B cell (primary cell): ENCODE results near the gene AP3M1. TPM values are rescaled to one million over a fixed set of nuclear protein-coding genes. Genes with fewer than 3 reads are reported as not detected.

Experiments used
- ATAC-seq: fragments of 200-7000 bp; cut with Tn5 transposase; one replicate; pipeline ENCODE4 v1.10.0; 2021; ENCODE audit warnings: low read depth, mild to moderate bottlenecking, moderate number of reproducible peaks, moderate library complexity
- CTCF ChIA-PET: fragments of 350-600 bp; sonication (Branson Sonifier 250); formaldehyde crosslinking; loops from one replicate; lab custom pipeline; 2021; ENCODE audit warnings: antibody characterized with exemption, inconsistent platforms; lab: Charles Lee
- POLR2A ChIA-PET: fragments of 350-600 bp; sonication (Branson Sonifier 250); formaldehyde crosslinking; loops from one replicate; lab custom pipeline; 2021; ENCODE audit warnings: antibody characterized with exemption; lab: Charles Lee
- DNase-seq: peaks from one replicate; pipeline ENCODE4 v3.0.0; 2013
- H2AFZ ChIP-seq: 2 replicates; pipeline ENCODE4 v1.6.1; 2012; ENCODE audit warnings: mild to moderate bottlenecking, low read depth, low read length; ENCODE audit not compliant: insufficient read depth, poor library complexity, severe bottlenecking
- H3K27ac ChIP-seq, 2 donors: 1 replicate in 1 of 2; 2 replicates in 1 of 2; pipeline ENCODE4 v1.5.1; 2012 to 2013; ENCODE audit warnings: low read length in 2 of 2, mild to moderate bottlenecking in 2 of 2, moderate library complexity in 1 of 2
- H3K27me3 ChIP-seq, 4 experiments: fragments of 200-600 bp in 1 of 4; sonication (generic) in 1 of 4; replicated peaks in 1 of 4; 1 replicate in 2 of 4; 2 replicates in 2 of 4; pipeline versions ENCODE4 v1.6.1 to v1.7.0; 2013 to 2016; ENCODE audit warnings: low read length in 3 of 4, mild to moderate bottlenecking in 2 of 4, mixed read lengths in 1 of 4, moderate library complexity in 1 of 4; ENCODE audit not compliant: insufficient read depth in 4 of 4, control insufficient read depth in 3 of 4; ENCODE audit errors: control extremely low read depth in 1 of 4
- H3K36me3 ChIP-seq, 2 experiments: replicated peaks in 1 of 2; 1 replicate in 1 of 2; 2 replicates in 1 of 2; pipeline versions ENCODE4 v1.6.1 to v1.7.1; 2013; ENCODE audit warnings: low read length in 1 of 2; ENCODE audit not compliant: insufficient read depth in 2 of 2, control insufficient read depth in 1 of 2; ENCODE audit errors: control extremely low read depth in 1 of 2, extremely low read depth in 1 of 2
- H3K4me1 ChIP-seq, 2 donors: fragments of 200-600 bp in 1 of 2; sonication (generic) in 1 of 2; 1 replicate in 1 of 2; 2 replicates in 1 of 2; pipeline versions ENCODE4 v1.5.1 to v1.6.1; 2013 to 2017; ENCODE audit warnings: low read length in 2 of 2; ENCODE audit not compliant: control insufficient read depth in 2 of 2, insufficient read depth in 2 of 2
- H3K4me2 ChIP-seq: replicated peaks from 2 replicates; pipeline ENCODE3; 2012; ENCODE audit warnings: mild to moderate bottlenecking, low read depth, low read length; ENCODE audit not compliant: poor library complexity, severe bottlenecking
- H3K4me3 ChIP-seq, 5 experiments: fragments of 200-600 bp in 1 of 5; sonication (generic) in 1 of 5; 1 replicate in 3 of 5; 2 replicates in 2 of 5; pipeline versions ENCODE4 v1.5.1 to v1.7.0; 2011 to 2016; ENCODE audit warnings: low read length in 4 of 5, mild to moderate bottlenecking in 4 of 5, low read depth in 2 of 5, control low read depth in 1 of 5, moderate library complexity in 1 of 5; ENCODE audit not compliant: insufficient read depth in 1 of 5; ENCODE audit errors: control extremely low read depth in 1 of 5, extremely low read depth in 1 of 5
- H3K79me2 ChIP-seq: fragments of 200-600 bp; sonication (generic); one replicate; pipeline ENCODE4 v1.6.0; 2016; ENCODE audit warnings: low read length; ENCODE audit not compliant: control insufficient read depth, insufficient read depth
- H3K9ac ChIP-seq: fragments of 200-600 bp; sonication (generic); 2 replicates; pipeline ENCODE4 v1.6.1; 2017; ENCODE audit warnings: mild to moderate bottlenecking, low read length, moderate library complexity
- H3K9me3 ChIP-seq, 3 donors: one replicate each; pipeline versions ENCODE4 v1.6.1 to v1.7.1; 2013; ENCODE audit warnings: low read length in 2 of 3; ENCODE audit not compliant: control insufficient read depth in 2 of 3, insufficient read depth in 1 of 3; ENCODE audit errors: control extremely low read depth in 1 of 3
- H4K20me1 ChIP-seq: 2 replicates; pipeline ENCODE4 v1.6.0; 2012; ENCODE audit warnings: mild to moderate bottlenecking, low read length; ENCODE audit not compliant: insufficient read depth, control insufficient read depth, poor library complexity, severe bottlenecking
- H3K27ac Mint-ChIP-seq: one replicate; pipeline ENCODE4 v1.8.0; 2021; ENCODE audit warnings: mixed read lengths
- H3K27me3 Mint-ChIP-seq: one replicate; pipeline ENCODE4 v1.8.0; 2021; ENCODE audit warnings: mixed read lengths
- H3K4me1 Mint-ChIP-seq: one replicate; pipeline ENCODE4 v1.8.0; 2021; ENCODE audit warnings: mixed read lengths
- H3K4me3 Mint-ChIP-seq: one replicate; pipeline ENCODE4 v1.8.0; 2021; ENCODE audit warnings: mixed read lengths
- H3K9me3 Mint-ChIP-seq: one replicate; pipeline ENCODE4 v1.8.0; 2022; ENCODE audit warnings: mixed read lengths; ENCODE audit not compliant: insufficient read depth
- CTCF ChIP-seq: fragments of 200-600 bp; IDR thresholded peaks from one replicate; pipeline ENCODE4 v1.8.0; 2022; ENCODE audit warnings: antibody characterized with exemption, mild to moderate bottlenecking
- EZH2 ChIP-seq: IDR thresholded peaks from 2 replicates; pipeline ENCODE4 v1.6.1; 2012; ENCODE audit warnings: borderline replicate concordance, low read depth, mild to moderate bottlenecking, moderate library complexity, low read length; ENCODE audit not compliant: insufficient read depth, poor library complexity, severe bottlenecking
- WGBS: methylation state at CpG from one replicate; pipeline ENCODE4 v1.1.5; 2013; ENCODE audit warnings: missing lambda C conversion rate; ENCODE audit not compliant: insufficient coverage; 5-methylcytosine and 5-hydroxymethylcytosine counted together
- intact Hi-C: fragments of 100-400 bp; cut with micrococcal nuclease; formaldehyde crosslinking; loops from one replicate; pipeline ENCODE4 v1.10.0; 2022
- polyA plus RNA-seq: library from polyadenylated mRNA; depleted of rRNA; stranded (reverse); fragments of >200 nt; gene quantifications from 2 replicates; pipeline ENCODE4 v1.2.3, GENCODE V29; 2012
- total RNA-seq, 2 donors: library from RNA; stranded (reverse); fragments of 120-200 nt in 1 of 2; gene quantifications; 1 replicate in 1 of 2; 2 replicates in 1 of 2; pipeline versions ENCODE4 v1.2.3 to v1.2.4, GENCODE V29; 2013 to 2022

AP3M1 gene
- total and polyA plus RNA-seq, 2 donors (not counting 1 experiment from before 2014, with no cell fraction given) = 21.6 to 50.4 TPM

GRCh38 chr10:74077416-74077815 lies 73.2 kb downstream of the AP3M1 start:
- H3K4me3 Mint-ChIP-seq = no peak overlapping the region
- H3K27ac Mint-ChIP-seq = no peak overlapping the region
- H3K9me3 Mint-ChIP-seq = no peaks in the 10 kb centered on the region
- H3K27me3 ChIP-seq = no peaks in the 10 kb centered on the region
- intact Hi-C loops = no loop called here
- no peak overlapping the region for H3K27ac ChIP-seq
- H3K79me2 ChIP-seq = no peaks in the 10 kb centered on the region
- DNase-seq = no peak
- H4K20me1 ChIP-seq = no peaks in the 10 kb centered on the region
- peaks cover 21 to 23% of the 10 kb centered on the region in 2 donors for H3K4me1 ChIP-seq
- H3K9me3 ChIP-seq = no peaks in the 10 kb centered on the region
- POLR2A ChIA-PET = no interaction called here
- H3K4me2 ChIP-seq = no peak overlapping the region
- no peak overlapping the region for H3K4me3 ChIP-seq
- 78% methylated on average over 1 of the region's 4 CpGs for WGBS
- no peak for ATAC-seq
- H3K4me1 Mint-ChIP-seq = peaks cover 42% of the 10 kb centered on the region
- no peak overlapping the region for H2AFZ ChIP-seq
- no peaks in the 10 kb centered on the region for H3K27me3 Mint-ChIP-seq
- no peak overlapping the region for H3K9ac ChIP-seq
- CTCF ChIA-PET = interaction anchor here (0.7 to 4.4 kb wide), 6 partner anchors 15 to 198 kb away, joined by 3 to 40 read pairs (median 4); no protein-coding TSS in a partner anchor
- peaks cover 3 to 17% of the 10 kb centered on the region in 2 experiments for H3K36me3 ChIP-seq
- no peak for TF ChIP-seq CTCF
- no peak for TF ChIP-seq EZH2

- H3K36me3 ChIP-seq = peaks cover under 1 to 17% of the 10 kb centered on the region in 2 experiments
- no peak overlapping the region for H3K4me3 Mint-ChIP-seq
- ATAC-seq (no peak), DNase-seq (no peak)
- no peak overlapping the region for H3K9ac ChIP-seq
- peaks cover 21 to 23% of the 10 kb centered on the region in 2 donors for H3K4me1 ChIP-seq
- H3K4me1 Mint-ChIP-seq = peaks cover 42% of the 10 kb centered on the region
- H3K27me3 Mint-ChIP-seq = no peaks in the 10 kb centered on the region
- POLR2A ChIA-PET = no interaction called here
- H3K27me3 ChIP-seq = no peaks in the 10 kb centered on the region
- H3K27ac ChIP-seq = no peak overlapping the region
- no peaks in the 10 kb centered on the region for H3K79me2 ChIP-seq
- WGBS = no CpG with 5 or more reads among the region's 2 CpGs
- no peak overlapping the region for H2AFZ ChIP-seq
- H3K4me2 ChIP-seq = no peak overlapping the region
- no peaks in the 10 kb centered on the region for H3K9me3 Mint-ChIP-seq
- H3K9me3 ChIP-seq = no peaks in the 10 kb centered on the region
- no peak for TF ChIP-seq EZH2
- TF ChIP-seq CTCF = no peak
- intact Hi-C loops = no loop called here
- H4K20me1 ChIP-seq = no peaks in the 10 kb centered on the region
- no peak overlapping the region for H3K27ac Mint-ChIP-seq
- H3K4me3 ChIP-seq = no peak overlapping the region
- CTCF ChIA-PET = interaction anchor here (0.7 to 4.4 kb wide), 6 partner anchors 15 to 197 kb away, joined by 3 to 40 read pairs (median 4); no protein-coding TSS in a partner anchor
Measured at GRCh38 chr10:74076961-74077360, 73.7 kb downstream of the AP3M1 start.
